Glutamatergic neuron (in vitro differentiated cells): ENCODE data around the gene RANBP10. TPM values are rescaled to one million over a fixed set of nuclear protein-coding genes. Genes with fewer than 3 reads are reported as not detected.

ENCODE experiments used
- DNase-seq: peaks from one replicate; pipeline ENCODE4 v3.0.0; 2022
- H3K27ac Mint-ChIP-seq: one replicate; pipeline ENCODE4 v1.8.0; 2020; ENCODE audit warnings: mild to moderate bottlenecking, mixed read lengths, inconsistent platforms; ENCODE audit not compliant: unreplicated experiment
- H3K27me3 Mint-ChIP-seq: one replicate; pipeline ENCODE4 v1.8.0; 2020; ENCODE audit warnings: mild to moderate bottlenecking, moderate library complexity, mixed read lengths, inconsistent platforms; ENCODE audit not compliant: unreplicated experiment
- H3K36me3 Mint-ChIP-seq: one replicate; pipeline ENCODE4 v1.8.0; 2020; ENCODE audit warnings: mild to moderate bottlenecking, mixed read lengths, inconsistent platforms; ENCODE audit not compliant: unreplicated experiment
- H3K4me1 Mint-ChIP-seq: one replicate; pipeline ENCODE4 v1.8.0; 2020; ENCODE audit warnings: mild to moderate bottlenecking, low read depth, mixed read lengths, inconsistent platforms; ENCODE audit not compliant: unreplicated experiment
- H3K4me3 Mint-ChIP-seq: one replicate; pipeline ENCODE4 v1.8.0; 2020; ENCODE audit warnings: mild to moderate bottlenecking, mixed read lengths, inconsistent platforms; ENCODE audit not compliant: unreplicated experiment
- H3K9me3 Mint-ChIP-seq: one replicate; pipeline ENCODE4 v1.8.0; 2020; ENCODE audit warnings: mild to moderate bottlenecking, moderate library complexity, mixed read lengths, inconsistent platforms; ENCODE audit not compliant: unreplicated experiment
- CTCF ChIP-seq: fragments of 200-600 bp; sonication (generic); IDR thresholded peaks from one replicate; pipeline ENCODE4 v1.5.0; 2021; ENCODE audit not compliant: partially characterized antibody, unreplicated experiment
- total RNA-seq: library from RNA; stranded (reverse); fragmentation: NEBNext Ultra II Directional; extraction: Animal tissue kit (Norgen Biotek cat#: 25700); gene quantifications from one replicate; pipeline ENCODE4 v1.2.1, GENCODE V29; 2021; ENCODE audit not compliant: unreplicated experiment

RANBP10 gene
- total RNA-seq, 1 donor from 2014 or later = 32.0 TPM

DNA sequence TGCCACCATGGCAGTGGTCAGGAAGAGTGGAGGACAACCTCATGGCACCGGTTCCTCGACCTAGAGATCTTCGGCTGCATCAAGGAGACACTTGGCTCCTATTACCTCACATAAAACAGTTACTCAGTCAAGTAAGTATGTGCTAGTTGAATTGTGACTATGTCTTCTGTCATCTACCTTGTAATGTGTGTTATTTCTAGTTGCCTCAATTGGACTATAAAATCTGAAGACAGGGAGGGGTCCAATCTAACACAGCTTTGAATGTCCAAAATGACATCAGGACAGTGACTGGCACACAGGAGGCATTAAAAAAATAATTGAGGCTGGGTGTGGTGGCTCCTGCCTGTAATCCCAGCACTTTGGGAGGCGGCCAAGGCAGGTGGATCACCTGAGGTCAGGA, 122.6 kb downstream of the RANBP10 start:
- H3K27me3 Mint-ChIP-seq = no peaks in the 10 kb centered on the region
- DNase-seq = no peak
- TF ChIP-seq CTCF = no peak
- H3K4me3 Mint-ChIP-seq = no peak overlapping the region
- no peaks in the 10 kb centered on the region for H3K9me3 Mint-ChIP-seq
- H3K36me3 Mint-ChIP-seq = no peaks in the 10 kb centered on the region
- H3K27ac Mint-ChIP-seq = no peak overlapping the region
- no peaks in the 10 kb centered on the region for H3K4me1 Mint-ChIP-seq

DNA sequence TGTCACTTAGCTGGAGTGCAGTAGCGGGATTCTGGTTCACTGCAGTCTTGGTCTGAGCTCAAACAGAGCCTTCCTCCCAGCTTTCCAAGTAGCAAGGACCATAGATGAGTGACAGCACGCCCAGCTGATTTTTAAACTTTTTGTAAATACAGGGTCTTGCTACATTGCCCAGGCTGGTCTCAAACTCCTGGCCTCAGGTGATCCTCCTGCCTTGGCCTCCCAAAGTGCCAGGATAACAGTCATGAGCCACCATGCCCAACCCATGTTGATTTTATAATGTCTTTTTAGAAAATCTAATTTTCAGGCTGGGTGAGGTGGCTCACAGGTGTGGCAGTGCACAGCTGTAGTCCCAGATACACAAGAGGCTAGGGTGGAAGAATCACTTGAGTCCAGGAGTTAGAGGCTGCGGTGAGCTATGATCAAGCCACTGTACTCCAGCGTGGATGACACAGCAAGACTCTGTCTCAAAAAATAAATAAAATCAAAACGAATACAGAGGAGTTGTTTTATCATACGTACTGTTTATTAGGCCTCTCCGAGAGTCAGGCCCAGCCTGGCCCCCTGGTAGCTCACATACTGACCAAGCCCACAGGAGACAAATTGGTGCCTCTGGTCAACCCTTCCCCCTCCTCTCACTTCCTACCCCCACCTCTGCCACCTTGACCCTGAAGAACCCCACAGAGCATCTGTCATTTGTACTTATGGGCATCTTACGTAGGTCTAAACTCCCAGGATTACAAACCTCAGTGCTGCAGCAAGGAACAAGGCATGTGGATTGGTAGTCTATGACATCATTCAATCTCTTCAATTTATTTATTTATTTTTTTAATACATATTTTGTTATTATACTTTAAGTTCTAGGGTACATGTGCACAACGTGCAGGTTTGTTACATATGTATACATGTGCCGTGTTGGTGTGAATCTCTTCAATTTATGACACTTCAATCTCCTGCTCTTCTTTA, 126.1 kb downstream of the RANBP10 start:
- Mint-ChIP-seq H3K27ac (no peak overlapping the region), H3K4me1 (no peaks in the 10 kb centered on the region), H3K27me3 (no peaks in the 10 kb centered on the region), H3K4me3 (no peak overlapping the region), H3K9me3 (peaks cover 2% of the 10 kb centered on the region), H3K36me3 (no peaks in the 10 kb centered on the region)
- DNase-seq = no peak
- TF ChIP-seq CTCF = no peak

DNA sequence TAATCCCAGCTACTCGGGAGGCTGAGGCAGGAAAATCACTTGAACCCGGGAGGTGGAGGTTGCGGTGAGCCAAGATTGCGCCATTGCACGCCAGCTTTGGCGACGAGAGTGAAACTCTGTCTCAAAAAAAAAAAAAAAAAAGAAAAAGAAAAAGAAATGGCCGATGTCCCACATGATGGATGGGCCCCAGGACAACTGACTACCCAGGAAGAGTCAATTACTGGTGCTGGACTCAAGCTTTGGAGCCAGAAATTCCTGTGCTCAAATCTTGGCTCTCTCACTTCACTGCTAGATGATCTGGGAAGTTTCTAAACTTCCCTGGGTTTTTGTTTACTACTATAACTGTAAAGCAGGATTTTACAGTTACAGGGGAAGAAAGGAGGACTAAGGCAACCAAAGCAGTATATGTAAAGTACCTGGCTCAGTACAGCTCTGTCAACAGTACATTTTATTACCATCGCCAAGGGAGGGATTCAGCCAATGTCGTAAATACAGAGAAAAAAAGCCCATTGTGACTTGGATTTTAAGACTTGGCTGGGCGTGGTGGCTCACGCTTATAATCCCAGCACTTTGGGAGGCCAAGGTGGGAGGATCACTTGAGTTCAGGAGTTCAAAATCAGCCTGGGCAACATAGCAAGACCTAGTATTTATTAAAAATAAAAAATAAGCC, 127.9 kb downstream of the RANBP10 start:
- DNase-seq = no peak
- H3K27ac Mint-ChIP-seq = no peak overlapping the region
- no peaks in the 10 kb centered on the region for H3K27me3 Mint-ChIP-seq
- H3K4me3 Mint-ChIP-seq = no peak overlapping the region
- no peaks in the 10 kb centered on the region for H3K36me3 Mint-ChIP-seq
- H3K9me3 Mint-ChIP-seq = peaks cover 5% of the 10 kb centered on the region
- no peak for TF ChIP-seq CTCF
- H3K4me1 Mint-ChIP-seq = peaks cover 6% of the 10 kb centered on the region

GRCh38 chr16:67677712-67678111, 128.6 kb downstream of the RANBP10 start:
- no peak overlapping the region for H3K4me3 Mint-ChIP-seq
- peaks cover 5% of the 10 kb centered on the region for H3K9me3 Mint-ChIP-seq
- no peak for DNase-seq
- H3K27me3 Mint-ChIP-seq = no peaks in the 10 kb centered on the region
- H3K4me1 Mint-ChIP-seq = peaks cover 6% of the 10 kb centered on the region
- no peaks in the 10 kb centered on the region for H3K36me3 Mint-ChIP-seq
- no peak overlapping the region for H3K27ac Mint-ChIP-seq
- TF ChIP-seq CTCF = no peak

DNA sequence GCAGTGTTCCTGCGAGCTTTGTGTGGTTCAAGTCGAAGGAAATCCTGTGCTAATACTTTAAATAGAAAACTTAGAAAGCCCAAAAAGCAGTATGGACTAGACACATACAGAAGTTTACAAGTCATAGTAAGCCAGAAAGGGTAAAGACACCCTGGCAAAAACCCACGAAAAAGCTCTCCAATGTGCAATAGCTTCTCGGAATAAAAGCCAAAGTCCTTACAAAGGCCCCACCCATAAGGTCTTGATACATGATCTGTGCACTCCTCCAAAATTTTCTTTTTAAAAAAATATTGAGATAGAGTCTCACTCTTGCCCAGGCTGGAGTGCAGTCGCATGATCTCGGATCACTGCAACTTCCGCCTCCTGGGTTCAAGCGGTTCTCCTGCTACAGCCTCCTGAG, 129.4 kb downstream of the RANBP10 start:
- no peaks in the 10 kb centered on the region for H3K27me3 Mint-ChIP-seq
- no peak for TF ChIP-seq CTCF
- H3K9me3 Mint-ChIP-seq = peaks cover 7% of the 10 kb centered on the region
- H3K4me1 Mint-ChIP-seq = peaks cover 6% of the 10 kb centered on the region
- H3K4me3 Mint-ChIP-seq = no peak overlapping the region
- H3K36me3 Mint-ChIP-seq = no peaks in the 10 kb centered on the region
- no peak for DNase-seq
- no peak overlapping the region for H3K27ac Mint-ChIP-seq
